Hepatocyte (in vitro differentiated cells): ENCODE results near the gene CD302. TPM values are rescaled to one million over a fixed set of nuclear protein-coding genes. Genes with fewer than 3 reads are reported as not detected.

Experiments used
- DNase-seq: peaks from one replicate; pipeline ENCODE4 v3.0.0-alpha.2; 2016; ENCODE audit warnings: low spot score
- H2AFZ ChIP-seq: fragments of 200-600 bp; sonication (generic); 2 replicates; pipeline ENCODE4 v1.6.0; 2016; ENCODE audit warnings: antibody characterized with exemption, mild to moderate bottlenecking
- H3K27ac ChIP-seq: fragments of 200-600 bp; sonication (generic); 2 replicates; pipeline ENCODE4 v1.5.1; 2016; ENCODE audit warnings: mild to moderate bottlenecking
- H3K27me3 ChIP-seq: fragments of 200-600 bp; sonication (generic); 2 replicates; pipeline ENCODE4 v1.6.1; 2016
- H3K36me3 ChIP-seq: fragments of 200-600 bp; sonication (generic); replicated peaks from 2 replicates; pipeline ENCODE4 v1.5.1; 2016; ENCODE audit warnings: low read depth; ENCODE audit not compliant: insufficient read depth
- H3K4me1 ChIP-seq: fragments of 200-600 bp; sonication (generic); 2 replicates; pipeline ENCODE4 v1.5.1; 2016; ENCODE audit warnings: mild to moderate bottlenecking, moderate library complexity; ENCODE audit not compliant: insufficient read depth
- H3K4me2 ChIP-seq: fragments of 200-600 bp; sonication (generic); 2 replicates; pipeline ENCODE4 v1.6.0; 2016
- H3K4me3 ChIP-seq: fragments of 200-600 bp; sonication (generic); 2 replicates; pipeline ENCODE4 v1.5.1; 2016; ENCODE audit warnings: mild to moderate bottlenecking
- H3K79me2 ChIP-seq: fragments of 200-600 bp; sonication (generic); 2 replicates; pipeline ENCODE4 v1.6.0; 2017; ENCODE audit warnings: mild to moderate bottlenecking
- H3K9me2 ChIP-seq: fragments of 200-600 bp; sonication (generic); replicated peaks from 2 replicates; pipeline ENCODE4 v1.6.0; 2017; ENCODE audit warnings: mild to moderate bottlenecking; ENCODE audit not compliant: insufficient read depth
- H3K9me3 ChIP-seq: fragments of 200-600 bp; sonication (generic); 2 replicates; pipeline ENCODE4 v1.5.1; 2016; ENCODE audit warnings: low read depth, mild to moderate bottlenecking
- H4K20me1 ChIP-seq: fragments of 200-600 bp; sonication (generic); 2 replicates; pipeline ENCODE4 v1.6.0; 2016; ENCODE audit warnings: mild to moderate bottlenecking; ENCODE audit not compliant: insufficient read depth, poor library complexity, severe bottlenecking
- CTCF ChIP-seq: fragments of 200-600 bp; sonication (generic); IDR thresholded peaks from 2 replicates; pipeline ENCODE4 v1.5.1; 2016; ENCODE audit warnings: antibody characterized with exemption, mild to moderate bottlenecking; ENCODE audit not compliant: poor library complexity
- EZH2 ChIP-seq: fragments of 200-600 bp; sonication (generic); IDR thresholded peaks from 2 replicates; pipeline ENCODE4 v1.6.1; 2016; ENCODE audit warnings: antibody characterized with exemption, mild to moderate bottlenecking, borderline replicate concordance
- EZH2phosphoT487 ChIP-seq: fragments of 200-600 bp; sonication (generic); IDR thresholded peaks from one replicate; pipeline ENCODE4 v1.6.1; 2018; ENCODE audit warnings: antibody characterized with exemption, mild to moderate bottlenecking, low read depth, moderate library complexity; ENCODE audit not compliant: unreplicated experiment, severe bottlenecking
- WGBS: methylation state at CpG from one replicate; pipeline ENCODE4 v1.1.6; 2016; ENCODE audit warnings: low lambda C conversion rate; ENCODE audit errors: missing lambda C conversion rate; 5-methylcytosine and 5-hydroxymethylcytosine counted together
- polyA plus RNA-seq: library from polyadenylated mRNA; unstranded; fragments of >200 nt; fragmentation: Nextera tagmentation; extraction: Ambion mirVana; gene quantifications from 2 replicates; pipeline ENCODE4 v1.2.1, GENCODE V29; 2016
- total RNA-seq: library from RNA; depleted of rRNA; stranded (reverse); fragments of >200 nt; gene quantifications from 2 replicates; pipeline ENCODE4 v1.2.3, GENCODE V29; 2014

CD302 gene
- total and polyA plus RNA-seq, 2 experiments from 2014 or later = 7.1 to 26.0 TPM

- H3K79me2 ChIP-seq = peaks cover 100% of the 10 kb centered on the region
- no peaks in the 10 kb centered on the region for H3K36me3 ChIP-seq
- H4K20me1 ChIP-seq = peaks cover 48% of the 10 kb centered on the region
- no peak for DNase-seq
- WGBS = 91% methylated on average over 11 of the region's 11 CpGs
- H2AFZ ChIP-seq = no peak overlapping the region
- no peak overlapping the region for H3K27ac ChIP-seq
- no peaks in the 10 kb centered on the region for H3K27me3 ChIP-seq
- no peaks in the 10 kb centered on the region for H3K9me3 ChIP-seq
- no peak overlapping the region for H3K4me2 ChIP-seq
- no peaks in the 10 kb centered on the region for H3K4me1 ChIP-seq
- H3K9me2 ChIP-seq = no peaks in the 10 kb centered on the region
- H3K4me3 ChIP-seq = no peak overlapping the region
- TF ChIP-seq EZH2 (no peak), CTCF (no peak), EZH2phosphoT487 (no peak)
These were observed 60.1 kb downstream of the CD302 start for GRCh38 chr2:159737917-159738296.

DNA sequence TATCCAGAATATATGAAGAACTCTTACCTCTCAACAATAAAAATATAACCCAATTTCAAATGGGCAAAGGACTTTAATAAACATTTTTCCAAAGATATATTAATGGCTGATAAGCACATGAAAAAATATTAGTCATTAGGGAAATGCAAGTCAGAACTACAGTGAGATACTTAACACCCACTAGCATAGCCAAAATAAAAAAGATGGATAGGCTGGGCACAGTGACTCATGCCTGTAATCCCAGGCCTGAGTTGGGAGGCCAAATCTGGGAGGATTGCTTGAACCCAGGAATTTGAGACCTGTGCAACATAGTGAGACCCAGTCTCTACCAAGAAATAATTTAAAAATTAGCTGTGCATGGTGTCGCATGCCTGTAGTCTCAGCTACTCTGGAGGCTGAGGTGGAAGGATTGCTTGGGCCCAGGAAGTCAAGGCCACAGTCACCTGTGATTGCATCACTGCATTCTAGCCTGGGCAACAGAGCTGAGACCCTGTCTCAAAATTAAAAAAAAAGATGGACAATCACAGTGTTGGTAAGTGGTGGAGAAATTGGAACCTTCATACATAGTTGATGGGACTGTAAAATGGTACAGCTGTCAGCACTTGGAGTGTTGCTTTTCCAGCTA is 60.6 kb downstream of the CD302 start:
- Histone ChIP-seq H3K4me3 (no peak overlapping the region), H2AFZ (no peak overlapping the region), H3K79me2 (peaks cover 98% of the 10 kb centered on the region), H3K9me3 (no peaks in the 10 kb centered on the region), H4K20me1 (peaks cover 51% of the 10 kb centered on the region), H3K27ac (no peak overlapping the region), H3K9me2 (no peaks in the 10 kb centered on the region), H3K27me3 (no peaks in the 10 kb centered on the region), H3K4me2 (no peak overlapping the region), H3K4me1 (no peaks in the 10 kb centered on the region), H3K36me3 (no peaks in the 10 kb centered on the region)
- TF ChIP-seq CTCF (no peak), EZH2phosphoT487 (no peak), EZH2 (no peak)
- WGBS = 100% methylated on average over 1 of the region's 1 CpG
- no peak for DNase-seq

DNA sequence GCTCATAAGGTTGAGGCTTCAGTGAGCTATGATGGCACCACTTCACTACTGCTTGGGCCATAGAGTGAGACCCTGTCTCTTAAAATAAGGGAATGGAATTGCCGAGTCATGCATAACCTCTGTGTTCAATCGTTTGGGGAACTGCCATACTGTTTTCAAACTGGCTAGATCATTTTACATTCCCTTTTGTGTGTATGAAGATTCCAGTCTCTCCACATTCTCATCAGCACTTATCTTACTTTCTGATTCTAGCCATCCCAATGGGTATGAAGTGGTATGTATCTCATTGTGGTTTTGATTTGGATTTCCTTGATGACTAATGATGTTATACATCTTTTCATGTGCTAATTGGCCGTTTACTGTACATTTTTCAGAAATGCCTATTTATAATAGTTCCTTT is 62.0 kb downstream of the CD302 start:
- TF ChIP-seq CTCF (no peak), EZH2 (no peak), EZH2phosphoT487 (no peak)
- H3K4me1 ChIP-seq = no peaks in the 10 kb centered on the region
- H3K27me3 ChIP-seq = no peaks in the 10 kb centered on the region
- no peak for DNase-seq
- H3K9me3 ChIP-seq = no peaks in the 10 kb centered on the region
- H4K20me1 ChIP-seq = peaks cover 55% of the 10 kb centered on the region
- H3K9me2 ChIP-seq = no peaks in the 10 kb centered on the region
- no peak overlapping the region for H3K27ac ChIP-seq
- H3K79me2 ChIP-seq = peaks cover 98% of the 10 kb centered on the region
- no peak overlapping the region for H3K4me3 ChIP-seq
- no peak overlapping the region for H2AFZ ChIP-seq
- H3K4me2 ChIP-seq = no peak overlapping the region
- H3K36me3 ChIP-seq = no peaks in the 10 kb centered on the region
- WGBS = 85% methylated on average over 3 of the region's 3 CpGs

DNA sequence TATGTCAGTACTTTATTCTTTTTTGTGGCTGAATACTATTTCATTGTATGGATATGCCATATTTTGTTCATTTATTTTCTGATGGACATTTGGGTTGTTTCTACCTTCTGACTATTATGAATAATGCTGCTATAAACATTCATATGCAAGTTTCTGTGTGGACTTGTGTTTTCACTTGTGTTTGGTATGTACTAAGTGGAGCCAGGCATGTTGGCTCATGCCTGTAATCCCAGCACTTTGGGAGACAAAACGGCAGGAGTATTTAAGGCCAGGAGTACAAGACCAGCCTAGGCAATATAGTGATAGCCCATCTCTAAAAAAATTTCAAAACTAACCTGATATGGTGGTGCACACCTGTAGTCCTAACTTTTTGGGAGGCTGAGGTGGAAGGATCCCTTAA is 62.4 kb downstream of the CD302 start:
- Histone ChIP-seq H3K79me2 (peaks cover 98% of the 10 kb centered on the region), H3K4me2 (no peak overlapping the region), H3K27ac (no peak overlapping the region), H3K4me3 (no peak overlapping the region), H2AFZ (no peak overlapping the region), H3K36me3 (no peaks in the 10 kb centered on the region), H4K20me1 (peaks cover 55% of the 10 kb centered on the region), H3K27me3 (no peaks in the 10 kb centered on the region), H3K4me1 (no peaks in the 10 kb centered on the region), H3K9me3 (no peaks in the 10 kb centered on the region), H3K9me2 (no peaks in the 10 kb centered on the region)
- WGBS = 100% methylated on average over 1 of the region's 1 CpG
- TF ChIP-seq EZH2 (no peak), CTCF (no peak), EZH2phosphoT487 (no peak)
- no peak for DNase-seq
